ACHN (cell line): Measurements from ENCODE around the gene MEGF8.

Experiments used
- DNase-seq: peaks from one replicate; pipeline ENCODE4 v3.0.0-alpha.2; 2015
- in situ Hi-C: cut with HindIII; loops from 2 replicates; pipeline ENCODE4 v1.10.0; 2017; ENCODE audit warnings: low sequenced_read_pairs, low pct_ligation_motif_present, low pct_unique_long_range_greater_than_20kb

The MEGF8 gene

GRCh38 chr19:42284591-42285341 lies 40.7 kb upstream of the MEGF8 start:
- in situ Hi-C loops: no loop called here

GRCh38 chr19:42285541-42285941 lies 39.9 kb upstream of the MEGF8 start:
- no peak for DNase-seq
- in situ Hi-C loops: no loop called here

More at GRCh38 chr19:42284591-42285341, 40.7 kb upstream of the MEGF8 start:
- DNase-seq: no peak

GRCh38 chr19:42285988-42286348 lies 39.5 kb upstream of the MEGF8 start:
- in situ Hi-C loops: no loop called here
- no peak for DNase-seq

- in situ Hi-C loops: no loop called here
- DNase-seq: no peak
Measured at GRCh38 chr19:42286349-42287016, 39.0 kb upstream of the MEGF8 start.

- in situ Hi-C loops: no loop called here
- DNase-seq: no peak
Measured at GRCh38 chr19:42287017-42287826, 38.2 kb upstream of the MEGF8 start.

- in situ Hi-C loops: no loop called here
- no peak for DNase-seq
Measured at GRCh38 chr19:42287827-42288107, 37.7 kb upstream of the MEGF8 start.

- in situ Hi-C loops: no loop called here
- DNase-seq: no peak
Measured at GRCh38 chr19:42288387-42288786, 37.0 kb upstream of the MEGF8 start.

GRCh38 chr19:42288881-42289555 lies 36.4 kb upstream of the MEGF8 start:
- DNase-seq: no peak
- in situ Hi-C loops: no loop called here

GRCh38 chr19:42289556-42290041 lies 35.8 kb upstream of the MEGF8 start:
- DNase-seq: no peak
- in situ Hi-C loops: no loop called here

- in situ Hi-C loops: no loop called here
- no peak for DNase-seq
Measured at GRCh38 chr19:42290136-42290522, 35.3 kb upstream of the MEGF8 start.

- peak; percentile 34 for DNase-seq
- in situ Hi-C loops: no loop called here
Measured at GRCh38 chr19:42290523-42291434, 34.7 kb upstream of the MEGF8 start.

GRCh38 chr19:42291435-42291810 lies 34.0 kb upstream of the MEGF8 start:
- DNase-seq: no peak
- in situ Hi-C loops: no loop called here

GRCh38 chr19:42292042-42292960 lies 33.1 kb upstream of the MEGF8 start:
- no peak for DNase-seq
- in situ Hi-C loops: no loop called here

- DNase-seq: no peak
- in situ Hi-C loops: no loop called here
Measured at GRCh38 chr19:42292963-42293362, 32.5 kb upstream of the MEGF8 start.

GRCh38 chr19:42293540-42293939 lies 31.9 kb upstream of the MEGF8 start:
- no peak for DNase-seq
- in situ Hi-C loops: no loop called here

- DNase-seq: no peak
- in situ Hi-C loops: no loop called here
Measured at GRCh38 chr19:42293948-42294347, 31.5 kb upstream of the MEGF8 start.

GRCh38 chr19:42294471-42295137 lies 30.8 kb upstream of the MEGF8 start:
- in situ Hi-C loops: no loop called here
- no peak for DNase-seq
